RPMI7951 (cell line): ENCODE data around the gene OTOF. TPM values are rescaled to one million over a fixed set of nuclear protein-coding genes. Genes with fewer than 3 reads are reported as not detected.

Experiments
- DNase-seq: peaks from one replicate; pipeline ENCODE4 v3.0.0-alpha.2; 2012; ENCODE audit warnings: low read depth
- total RNA-seq: library from RNA; depleted of rRNA; stranded (reverse); fragments of >200 nt; shearing (Covaris generic); gene quantifications from 2 replicates; pipeline ENCODE4 v1.2.3, GENCODE V29; 2014

OTOF gene
- total RNA-seq, 1 experiment from 2014 or later, result not detected

DNA sequence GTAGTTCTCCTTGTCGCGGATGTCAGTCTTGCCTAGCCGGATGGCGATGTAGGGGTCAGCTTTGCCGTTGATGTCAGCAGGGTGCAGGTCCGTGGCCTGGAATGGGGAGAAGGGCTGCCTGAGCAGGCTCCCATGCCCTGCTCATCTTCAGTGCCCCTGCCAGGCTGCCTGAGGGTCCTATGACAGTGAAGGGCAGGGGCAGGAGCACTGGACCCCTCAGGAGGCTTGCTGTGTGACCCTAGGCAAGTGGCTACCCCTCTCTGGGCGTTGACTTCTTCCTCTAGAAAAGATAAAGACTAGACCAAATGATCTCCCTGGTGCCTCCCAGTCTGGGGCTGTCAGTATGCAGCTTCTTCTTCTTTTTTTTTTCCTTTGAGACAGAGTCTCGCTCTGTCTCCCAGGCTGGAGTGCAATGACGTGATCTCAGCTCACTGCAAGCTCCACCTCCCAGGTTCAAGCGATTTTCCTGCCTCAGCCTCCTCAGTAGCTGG lies 11.9 kb downstream of the OTOF start:
- DNase-seq, result no peak

DNA sequence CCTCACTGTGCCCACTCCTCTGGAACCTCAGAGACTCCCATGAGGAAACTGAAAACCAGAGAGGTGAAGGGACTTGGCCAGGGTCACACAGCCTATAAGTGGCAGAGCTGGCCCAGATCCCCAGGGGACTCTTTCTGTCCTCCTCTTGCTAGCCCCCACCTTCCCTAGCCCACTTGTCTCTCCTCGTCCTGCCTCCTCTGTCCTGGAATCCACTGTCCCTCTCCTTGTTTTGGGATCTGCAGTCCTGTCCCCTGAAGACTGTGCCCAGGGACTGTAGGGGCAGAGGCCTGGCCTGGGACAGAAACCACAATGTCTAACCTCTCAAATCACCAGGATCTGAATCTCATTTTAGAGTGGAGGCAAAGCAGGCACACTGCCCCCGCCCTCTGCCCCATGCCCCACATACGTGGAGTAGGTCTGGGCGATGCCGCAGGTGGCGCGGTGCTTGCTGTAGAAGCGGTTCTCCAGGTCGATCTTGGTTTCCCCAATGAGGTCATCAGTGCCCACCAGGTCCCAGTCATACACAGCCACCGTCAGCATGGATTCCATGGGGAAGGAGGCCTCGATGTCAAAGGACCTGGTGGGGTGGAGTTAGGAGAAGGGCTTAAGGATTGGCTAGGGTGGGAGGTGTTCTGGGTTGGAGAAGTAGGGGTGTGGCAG lies 12.5 kb downstream of the OTOF start:
- no peak for DNase-seq

DNA sequence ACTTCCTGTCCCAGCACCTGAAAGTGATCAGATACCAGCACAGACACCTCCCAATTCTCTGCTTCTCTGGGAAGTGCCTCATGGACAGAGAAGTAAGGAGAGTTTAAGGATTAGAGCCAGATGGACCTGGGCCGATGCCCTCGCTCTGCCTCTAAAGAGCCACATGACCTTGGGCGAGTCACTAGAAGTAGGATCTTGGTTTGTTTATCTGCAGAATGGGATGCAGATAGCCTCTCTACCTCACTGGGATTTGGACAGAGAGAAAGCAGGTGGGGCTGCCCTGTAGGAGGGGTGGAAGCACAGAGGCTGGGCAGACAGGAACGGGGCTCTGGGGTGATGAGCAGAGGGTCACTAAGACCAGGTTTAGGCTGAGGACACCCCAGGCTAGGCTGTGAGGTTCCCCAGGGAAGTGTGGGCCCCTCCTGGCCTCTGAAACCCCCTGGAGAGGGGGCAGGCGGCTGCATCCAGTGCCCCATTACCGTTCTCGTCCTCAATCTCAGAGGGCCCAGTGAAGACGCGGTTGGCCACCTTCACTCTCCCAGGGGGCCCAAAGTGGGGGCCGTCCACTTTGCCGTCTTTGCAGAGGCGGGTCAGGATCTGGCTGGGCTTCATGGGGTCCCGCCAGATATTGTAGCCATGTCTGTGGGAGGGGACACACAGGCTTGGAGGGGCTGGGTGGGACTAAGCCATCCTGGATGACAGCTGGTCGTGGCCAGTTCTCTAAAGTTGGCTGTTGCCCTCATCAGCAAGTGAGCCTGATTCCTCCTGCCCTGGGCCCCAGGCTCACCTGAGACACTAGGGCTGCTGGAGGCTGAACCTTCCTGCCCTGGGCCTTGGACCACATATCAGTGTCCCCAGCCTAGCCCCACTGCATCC lies 13.3 kb downstream of the OTOF start:
- no peak for DNase-seq

DNA sequence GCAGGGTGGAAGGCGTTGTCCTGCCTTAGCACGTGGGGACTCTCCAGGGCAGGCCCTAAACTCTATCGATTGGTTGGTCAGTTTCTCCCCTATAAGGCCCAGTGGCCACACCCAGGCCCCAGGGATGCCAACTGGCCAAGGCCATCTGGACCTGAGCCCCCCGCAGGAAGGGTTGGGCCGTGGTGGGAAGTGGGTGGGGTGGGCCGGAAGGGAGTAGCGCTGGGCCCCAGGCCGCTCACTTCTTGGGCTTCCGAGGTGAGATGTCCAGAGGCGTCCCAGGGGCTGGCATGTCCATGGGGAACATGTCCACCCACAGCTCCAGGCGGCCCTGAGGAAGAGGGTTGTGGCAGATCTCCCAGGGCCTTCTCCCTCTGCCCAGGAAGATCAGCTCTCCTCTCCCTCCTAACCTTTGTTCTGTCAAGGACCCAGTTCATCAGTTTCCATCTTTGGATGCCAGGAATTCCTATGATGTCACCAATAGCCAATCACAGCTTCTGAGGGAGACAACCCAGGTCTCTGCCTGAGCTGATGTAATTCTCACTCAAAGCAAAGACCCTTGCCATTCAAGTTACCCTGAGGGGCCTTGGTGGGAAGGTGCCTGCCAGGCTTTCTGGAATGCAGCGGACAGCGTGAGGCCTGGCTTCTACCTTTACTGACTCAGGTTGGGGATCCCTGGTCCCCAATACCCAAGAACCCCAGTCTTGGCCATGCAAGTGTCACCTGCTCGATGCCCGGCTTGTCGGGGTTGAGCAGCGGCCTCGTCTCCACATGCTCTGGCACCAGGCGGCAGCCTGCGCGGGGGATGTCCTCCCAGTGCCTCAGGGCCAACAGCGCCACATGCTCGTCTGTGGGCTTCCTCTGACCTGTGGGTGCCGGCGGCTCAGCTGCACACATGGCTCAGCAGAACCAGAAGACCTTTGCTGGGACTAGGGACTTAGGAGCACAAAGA lies 14.4 kb downstream of the OTOF start:
- no peak for DNase-seq

DNA sequence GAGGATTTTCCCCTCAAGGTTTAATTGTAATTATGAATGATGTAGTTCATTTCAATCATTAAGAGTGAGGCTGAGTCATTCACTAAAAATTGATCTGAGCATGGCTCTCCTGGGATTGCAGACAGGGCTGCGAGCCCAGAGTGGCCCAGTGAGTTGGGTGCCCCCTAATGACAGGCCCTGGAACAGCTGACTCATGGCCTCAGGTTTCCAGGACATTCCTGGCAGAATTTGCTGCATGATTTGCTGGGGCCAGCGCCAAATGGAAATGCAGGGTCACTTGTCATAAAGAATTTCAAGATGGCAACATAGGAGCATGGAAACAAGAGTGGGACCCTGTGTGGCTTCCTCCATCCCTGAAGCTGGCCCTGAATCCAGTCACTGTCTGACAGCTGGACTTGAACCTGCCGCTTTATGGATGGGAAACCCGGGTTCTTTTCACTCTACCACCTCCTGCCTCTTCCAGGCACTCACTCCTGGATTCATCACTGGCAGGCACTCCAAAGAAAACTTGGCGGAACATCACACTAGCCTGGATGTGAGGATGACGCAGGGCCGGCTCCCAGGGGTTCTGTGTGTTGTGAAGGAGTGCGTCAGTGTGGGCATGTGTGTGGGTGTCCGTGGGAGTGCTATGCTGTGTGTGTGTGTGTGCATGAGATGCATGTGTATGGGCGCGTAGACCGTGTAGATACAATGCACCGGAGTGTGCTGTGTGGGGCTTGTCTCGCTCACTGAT lies 15.2 kb downstream of the OTOF start:
- peak; percentile 65 for DNase-seq

DNA sequence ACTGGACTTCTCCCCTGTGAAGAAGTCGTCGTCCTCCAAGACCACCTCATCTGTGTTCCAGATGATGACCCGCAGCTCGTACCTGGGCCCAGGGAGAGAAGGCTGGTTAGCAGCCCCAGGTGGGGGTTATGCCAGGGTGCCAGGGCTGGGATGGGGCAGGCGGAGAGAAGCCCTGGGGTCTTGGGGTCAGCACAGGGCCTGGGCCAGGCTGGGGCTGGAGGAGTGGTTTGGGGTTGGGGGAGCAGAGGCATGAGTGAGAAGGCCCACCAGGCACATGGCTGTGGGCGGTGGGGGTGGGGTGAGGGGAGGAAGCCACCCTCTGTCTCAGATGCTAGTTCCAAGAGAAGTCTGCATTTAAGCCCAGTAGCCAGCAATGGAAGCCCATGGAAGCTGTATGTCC lies 15.8 kb downstream of the OTOF start:
- no peak for DNase-seq

DNA sequence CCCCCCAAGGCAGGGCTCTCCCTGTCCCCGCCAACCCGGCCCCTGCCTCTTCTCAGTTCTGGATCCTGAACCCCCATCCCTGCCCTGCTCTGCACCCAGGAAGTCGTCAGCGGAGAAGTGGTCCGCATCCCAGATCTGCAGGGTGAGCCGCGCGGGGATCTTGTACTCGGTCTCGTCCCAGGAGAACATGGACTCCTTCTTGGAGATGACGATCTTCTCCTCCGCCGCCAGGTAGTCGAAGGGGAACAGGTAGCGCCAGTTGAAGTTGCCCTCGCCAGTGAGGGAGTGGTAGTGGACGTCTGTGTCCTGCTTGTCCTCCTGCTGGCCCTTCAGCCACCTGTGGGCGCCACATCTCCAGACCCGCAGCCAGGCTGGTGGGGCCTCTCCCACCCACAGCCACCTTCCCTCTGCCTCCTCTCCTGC lies 16.3 kb downstream of the OTOF start:
- DNase-seq, result no peak

DNA sequence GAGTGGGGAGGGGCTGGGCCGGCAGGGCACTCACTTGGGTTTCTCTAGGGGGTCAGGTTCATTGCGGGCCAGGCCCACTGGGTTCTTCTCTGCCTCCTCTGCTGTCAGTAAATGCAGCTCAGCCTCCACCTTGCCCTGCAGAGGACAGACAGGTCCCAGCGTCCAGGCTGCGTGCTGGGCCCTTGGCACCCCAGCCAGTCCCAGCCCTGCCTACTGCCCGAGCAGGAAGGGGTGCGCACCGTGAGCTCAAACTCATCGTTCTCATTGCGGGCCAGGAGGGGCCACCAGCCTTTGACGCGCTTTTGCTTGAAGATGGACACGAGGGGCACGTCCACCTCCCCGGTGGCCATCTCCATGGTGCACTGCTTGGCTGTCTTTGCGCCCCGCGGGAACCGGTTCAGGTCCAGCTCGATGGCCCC lies 17.3 kb downstream of the OTOF start:
- no peak for DNase-seq

DNA sequence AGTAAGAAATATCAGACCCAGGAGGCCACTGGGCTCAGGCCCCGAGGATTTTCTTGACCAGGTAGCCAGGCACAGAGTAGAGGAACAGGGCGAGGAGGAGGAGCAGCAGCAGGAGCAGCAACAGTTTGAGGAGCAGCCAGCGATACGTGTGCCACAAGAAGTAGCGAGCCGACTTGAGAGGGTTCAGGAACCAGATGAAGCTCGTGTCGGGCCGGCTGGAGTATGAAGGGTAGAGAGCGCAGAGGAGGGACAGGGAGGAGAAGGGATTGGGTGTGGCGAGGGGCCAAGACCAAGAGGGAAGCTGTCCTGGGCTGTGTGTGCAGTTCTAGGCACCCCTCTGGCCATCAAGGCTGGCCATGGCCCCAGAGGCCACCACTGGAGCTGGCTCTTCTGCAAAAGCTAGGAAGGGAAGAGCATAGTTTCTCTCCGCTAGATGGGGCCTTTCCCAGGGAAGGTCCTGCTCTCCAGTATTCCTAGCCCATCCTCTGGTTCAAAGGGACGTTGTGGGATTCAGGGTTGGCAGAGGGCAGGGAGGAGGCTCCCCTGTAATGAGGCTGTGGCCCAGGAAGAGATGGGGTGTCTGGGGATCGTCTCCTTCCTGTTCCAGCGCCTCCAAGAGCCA lies 17.8 kb downstream of the OTOF start:
- DNase-seq, result no peak

DNA sequence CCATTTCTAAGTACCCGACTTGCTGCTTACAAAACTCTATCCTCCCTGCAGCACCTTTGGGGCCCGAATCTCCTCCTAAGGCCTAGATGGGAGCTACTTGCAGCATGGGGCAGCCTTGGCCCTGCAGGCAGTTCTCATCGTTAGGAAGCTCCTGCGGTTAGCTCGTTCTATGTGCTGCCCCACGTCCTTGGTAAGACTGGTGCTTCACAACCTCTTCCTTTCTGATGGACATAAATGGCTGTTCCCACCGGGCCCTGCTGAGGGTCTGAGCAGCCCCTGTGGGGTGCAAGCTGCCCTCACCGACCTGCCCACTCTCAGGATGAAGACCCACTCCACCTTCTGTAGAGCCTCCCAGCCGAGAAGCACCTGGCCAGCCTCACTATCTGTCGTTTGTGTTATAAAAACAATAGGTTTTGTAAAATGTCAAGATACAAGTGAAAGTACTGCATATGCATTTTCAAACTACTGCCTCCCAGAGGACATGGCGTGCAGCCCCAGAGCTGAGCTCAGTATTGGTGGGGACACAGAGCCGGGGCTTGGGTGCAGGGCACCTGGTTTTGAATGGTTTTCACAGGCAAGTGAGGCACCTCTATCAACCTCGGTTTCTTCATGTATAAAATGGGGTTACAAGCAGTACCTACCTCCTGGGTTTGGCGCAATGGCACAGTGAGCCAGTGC lies 19.4 kb downstream of the OTOF start:
- no peak for DNase-seq

DNA sequence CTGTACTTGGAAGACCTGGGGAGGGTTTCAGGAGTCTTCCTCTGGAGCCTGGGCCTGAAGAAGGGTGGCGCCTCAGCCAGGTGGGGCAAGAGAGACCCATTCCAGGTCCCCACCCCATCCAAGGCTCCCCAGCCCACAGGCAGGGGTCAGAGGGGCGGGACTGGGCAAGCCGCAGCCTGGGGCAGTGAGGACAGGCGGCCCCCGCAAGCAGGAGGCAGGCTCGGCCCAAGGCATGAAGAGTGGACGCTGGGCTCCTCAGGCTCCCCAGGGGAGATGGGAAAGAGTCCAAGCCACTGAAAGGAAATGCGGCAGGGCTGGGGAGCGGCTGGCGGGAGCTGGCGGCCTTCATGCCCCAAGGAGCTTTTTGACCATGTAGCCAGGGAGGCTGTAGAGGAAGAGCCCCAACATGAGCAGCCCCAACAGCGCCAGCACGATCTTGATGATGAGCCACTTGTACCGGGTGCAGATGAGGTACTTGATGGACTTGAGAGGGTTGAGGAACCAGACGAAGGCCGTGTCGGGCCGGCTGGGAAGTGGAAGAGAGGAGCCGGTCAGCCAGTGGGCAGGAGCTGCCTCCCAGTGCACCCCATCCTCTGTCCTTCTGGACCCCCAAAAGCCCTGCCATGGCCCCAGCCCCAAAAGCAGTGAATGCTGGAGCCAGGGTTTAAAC lies 20.1 kb downstream of the OTOF start:
- DNase-seq, result peak; percentile 83

DNA sequence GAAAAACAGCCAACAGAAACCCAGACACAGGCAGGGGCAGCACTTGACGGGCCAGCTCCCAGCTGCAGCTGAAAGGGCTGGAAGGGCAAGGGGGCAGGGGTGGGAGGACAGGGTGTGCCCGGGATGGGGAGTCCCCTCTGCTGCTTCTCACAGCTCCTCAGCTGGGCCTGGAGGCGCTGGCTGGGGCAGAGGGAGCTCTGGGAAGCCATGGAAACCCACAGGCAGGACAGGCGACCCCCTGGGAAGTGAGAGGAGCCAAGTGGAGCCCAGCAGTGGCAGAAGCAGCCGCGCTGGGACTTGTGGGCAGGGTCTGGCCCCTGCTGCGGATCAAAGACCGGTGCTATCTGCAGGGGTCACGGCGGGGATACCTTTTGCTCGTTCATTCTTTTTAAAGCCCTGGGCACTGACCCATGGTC lies 20.7 kb downstream of the OTOF start:
- DNase-seq, result peak; percentile 34

DNA sequence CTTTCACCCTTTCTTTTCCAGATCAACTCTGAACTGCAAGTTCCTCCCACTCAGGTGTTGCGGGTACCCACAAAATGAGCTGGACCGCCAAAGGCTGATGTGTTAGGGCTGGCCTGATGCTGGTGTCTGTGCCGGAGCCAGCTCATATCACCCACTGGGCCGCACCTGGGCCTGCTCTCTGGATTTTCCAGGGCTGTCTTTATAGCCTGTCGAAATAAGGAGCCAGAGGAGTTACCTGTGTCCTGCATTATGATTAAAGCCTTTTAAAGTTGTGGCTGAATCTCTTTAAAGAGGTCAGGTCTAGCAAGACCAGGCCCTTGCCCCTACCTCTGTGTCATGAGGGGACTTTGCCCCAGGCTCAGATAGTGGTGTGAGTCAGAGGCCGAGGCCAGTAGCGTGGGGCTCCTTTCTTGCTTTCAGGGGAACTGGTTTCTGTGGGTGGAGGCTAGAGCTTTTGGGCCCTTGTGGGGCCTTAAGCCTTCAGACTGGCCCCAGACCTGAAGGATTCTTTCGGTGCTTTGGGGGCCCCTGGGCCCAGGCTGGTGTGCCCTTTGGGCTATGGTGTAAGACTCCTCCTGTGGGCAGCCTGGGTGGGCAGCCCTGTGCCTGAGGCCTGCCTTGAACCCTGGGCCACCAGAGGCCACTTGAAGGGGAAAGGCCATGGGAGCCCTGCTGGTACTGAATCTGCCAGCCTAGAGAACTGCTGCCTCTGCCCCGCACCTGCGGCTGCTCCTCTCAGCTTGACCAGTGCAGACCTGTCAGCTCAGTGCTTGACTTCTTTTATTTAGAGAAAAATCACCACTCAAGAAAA lies 21.3 kb downstream of the OTOF start:
- DNase-seq, result peak; percentile 84

DNA sequence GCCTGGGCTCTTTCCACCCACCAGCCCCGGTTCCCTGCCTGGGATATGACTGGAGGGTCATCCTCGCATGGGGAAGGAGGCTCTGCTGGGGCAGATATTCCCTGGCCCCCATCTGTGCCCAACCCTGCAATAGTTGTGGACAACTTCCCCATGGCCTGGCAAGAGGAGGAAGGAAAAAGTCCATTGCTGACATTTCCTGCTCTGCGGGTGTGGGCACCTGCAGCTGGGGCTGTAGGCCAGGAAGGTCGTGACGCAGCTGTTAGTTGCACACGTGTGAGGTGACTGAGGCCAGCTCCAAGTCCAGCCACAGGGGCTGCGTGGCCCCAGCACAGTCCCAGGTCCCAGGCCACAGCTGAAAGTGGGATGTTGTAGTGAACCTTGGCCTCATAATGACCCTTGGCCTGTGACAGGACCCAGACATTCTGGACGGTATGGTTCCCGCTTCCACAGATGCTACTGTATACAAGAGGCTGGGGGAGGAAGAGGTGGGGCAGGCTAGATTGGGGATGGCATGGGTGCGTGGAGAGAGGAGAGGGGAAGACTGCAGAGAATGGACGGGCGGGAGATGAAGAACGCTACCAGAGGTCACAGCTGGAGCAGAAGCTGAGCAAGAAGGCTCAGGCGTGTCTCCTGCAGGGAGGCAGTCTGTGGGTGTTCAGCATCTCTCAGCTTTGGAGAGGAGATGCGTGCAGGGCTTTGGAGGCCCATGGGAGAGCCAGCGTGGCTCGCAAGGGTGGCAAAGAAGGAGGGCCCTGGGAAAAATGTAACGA lies 22.1 kb downstream of the OTOF start:
- DNase-seq, result no peak

DNA sequence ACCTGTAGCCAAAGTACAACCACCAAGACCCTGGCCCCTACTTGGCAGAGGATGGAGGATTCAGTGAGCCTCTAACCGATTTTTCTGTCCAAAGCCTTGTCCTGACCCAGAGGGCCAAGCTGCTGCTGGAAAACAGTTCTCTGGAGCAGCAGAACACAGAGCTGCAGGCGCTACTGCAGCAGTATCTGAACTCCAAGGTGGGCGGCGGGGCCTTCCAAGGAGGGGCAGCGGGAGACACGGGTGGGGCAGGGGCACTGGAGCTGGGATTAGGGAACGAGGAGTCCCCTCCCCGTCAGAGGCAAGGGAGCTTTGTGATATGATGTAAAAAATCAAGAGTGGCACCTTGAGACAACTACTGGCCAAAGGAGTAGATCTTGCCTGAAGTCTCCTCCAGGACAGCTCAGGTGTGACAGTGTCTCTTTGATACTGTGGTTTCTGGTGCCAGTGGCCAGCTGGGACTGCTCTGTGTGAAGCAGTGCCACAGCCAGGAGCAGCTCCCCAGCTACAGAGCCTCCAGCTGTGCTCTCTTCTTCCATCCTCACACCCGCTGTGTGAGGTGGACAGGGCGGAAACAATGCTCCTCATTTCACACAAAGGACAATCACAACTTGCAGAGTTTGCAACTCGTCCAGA lies 22.8 kb downstream of the OTOF start:
- no peak for DNase-seq

DNA sequence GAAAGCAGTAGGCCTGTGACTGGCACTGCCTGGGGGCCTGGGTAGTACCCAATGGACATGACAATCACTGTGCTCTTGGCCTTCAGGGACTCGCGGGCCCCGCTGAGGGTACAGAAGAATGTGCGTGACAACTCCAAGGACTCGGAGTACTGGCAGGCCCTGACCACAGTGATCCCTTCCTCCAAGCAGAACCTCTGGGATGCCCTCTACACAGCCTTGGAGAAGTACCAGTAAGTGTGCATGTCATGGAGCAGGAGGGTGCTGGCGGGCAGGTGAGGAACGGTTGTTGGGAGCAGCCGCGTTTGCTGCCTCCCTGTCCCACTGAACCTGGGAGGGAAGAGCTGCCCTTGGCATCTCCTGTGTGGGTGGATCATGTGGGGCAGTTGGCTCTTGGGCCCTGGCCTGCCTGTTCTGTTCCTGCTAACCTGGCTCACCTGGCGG lies 23.3 kb downstream of the OTOF start:
- no peak for DNase-seq
